ENCODE data around the gene SLC36A4.

GRCh38 chr11:93238956-93239355 lies 41.2 kb upstream of the SLC36A4 start:
- TF ChIP-seq, protein P1, sequence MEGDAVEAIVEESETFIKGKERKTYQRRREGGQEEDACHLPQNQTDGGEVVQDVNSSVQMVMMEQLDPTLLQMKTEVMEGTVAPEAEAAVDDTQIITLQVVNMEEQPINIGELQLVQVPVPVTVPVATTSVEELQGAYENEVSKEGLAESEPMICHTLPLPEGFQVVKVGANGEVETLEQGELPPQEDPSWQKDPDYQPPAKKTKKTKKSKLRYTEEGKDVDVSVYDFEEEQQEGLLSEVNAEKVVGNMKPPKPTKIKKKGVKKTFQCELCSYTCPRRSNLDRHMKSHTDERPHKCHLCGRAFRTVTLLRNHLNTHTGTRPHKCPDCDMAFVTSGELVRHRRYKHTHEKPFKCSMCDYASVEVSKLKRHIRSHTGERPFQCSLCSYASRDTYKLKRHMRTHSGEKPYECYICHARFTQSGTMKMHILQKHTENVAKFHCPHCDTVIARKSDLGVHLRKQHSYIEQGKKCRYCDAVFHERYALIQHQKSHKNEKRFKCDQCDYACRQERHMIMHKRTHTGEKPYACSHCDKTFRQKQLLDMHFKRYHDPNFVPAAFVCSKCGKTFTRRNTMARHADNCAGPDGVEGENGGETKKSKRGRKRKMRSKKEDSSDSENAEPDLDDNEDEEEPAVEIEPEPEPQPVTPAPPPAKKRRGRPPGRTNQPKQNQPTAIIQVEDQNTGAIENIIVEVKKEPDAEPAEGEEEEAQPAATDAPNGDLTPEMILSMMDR (IDR thresholded peaks at IDR 0.05; ENCODE audit: low read depth, low read length, poor library complexity, severe bottlenecking), result no peak
- no peak for TF ChIP-seq EZH2phosphoT487 (IDR thresholded peaks at IDR 0.05; ENCODE audit: borderline replicate concordance, low read length)
